Loucy (cell line): ENCODE data around the gene BBLN.

Experiments used
- H2AFZ ChIP-seq: fragments of 200-600 bp; sonication (generic); 2 replicates; pipeline ENCODE4 v1.6.0; 2016; ENCODE audit warnings: antibody characterized with exemption, mild to moderate bottlenecking, low read length, moderate library complexity
- H3F3A ChIP-seq: fragments of 200-600 bp; 2 replicates; pipeline ENCODE4 v1.6.0; 2016; ENCODE audit warnings: antibody characterized with exemption, low read depth, mild to moderate bottlenecking
- H3K27me3 ChIP-seq: fragments of 200-600 bp; sonication (generic); 2 replicates; pipeline ENCODE4 v1.6.1; 2014; ENCODE audit warnings: low read length, mild to moderate bottlenecking; ENCODE audit not compliant: insufficient read depth, poor library complexity, severe bottlenecking
- H3K36me3 ChIP-seq: fragments of 200-600 bp; sonication (generic); 2 replicates; pipeline ENCODE4 v1.6.1; 2016; ENCODE audit warnings: low read length; ENCODE audit not compliant: insufficient read depth
- H3K4me1 ChIP-seq: fragments of 200-600 bp; sonication (generic); 2 replicates; pipeline ENCODE4 v1.5.1; 2014; ENCODE audit warnings: low read length, mild to moderate bottlenecking; ENCODE audit not compliant: insufficient read depth, poor library complexity, severe bottlenecking
- H3K4me2 ChIP-seq: fragments of 200-600 bp; sonication (generic); 2 replicates; pipeline ENCODE4 v1.6.0; 2014; ENCODE audit warnings: antibody characterized with exemption, low read length, low read depth, mild to moderate bottlenecking; ENCODE audit not compliant: poor library complexity, severe bottlenecking
- H3K4me3 ChIP-seq: fragments of 200-600 bp; sonication (generic); 2 replicates; pipeline ENCODE4 v1.5.1; 2014; ENCODE audit warnings: low read length, mild to moderate bottlenecking, mixed read lengths; ENCODE audit not compliant: poor library complexity, severe bottlenecking
- H3K79me2 ChIP-seq: fragments of 200-600 bp; sonication (generic); 2 replicates; pipeline ENCODE4 v1.6.1; 2014; ENCODE audit warnings: low read length; ENCODE audit not compliant: insufficient read depth
- H3K9ac ChIP-seq: fragments of 200-600 bp; sonication (generic); 2 replicates; pipeline ENCODE4 v1.6.0; 2014; ENCODE audit warnings: mild to moderate bottlenecking, low read depth, low read length, moderate library complexity; ENCODE audit not compliant: poor library complexity, severe bottlenecking
- H3K9me2 ChIP-seq: fragments of 200-600 bp; sonication (generic); replicated peaks from 2 replicates; pipeline ENCODE4 v1.6.1; 2016; ENCODE audit warnings: low read depth, low read length, mixed read lengths
- H3K9me3 ChIP-seq: fragments of 200-600 bp; sonication (generic); 2 replicates; pipeline ENCODE4 v1.6.1; 2014; ENCODE audit warnings: mild to moderate bottlenecking, antibody characterized with exemption, low read length, low read depth; ENCODE audit not compliant: insufficient read depth
- H4K20me1 ChIP-seq: fragments of 200-600 bp; sonication (generic); 2 replicates; pipeline ENCODE4 v1.6.0; 2014; ENCODE audit warnings: antibody characterized with exemption, low read length, mild to moderate bottlenecking; ENCODE audit not compliant: insufficient read depth, poor library complexity, severe bottlenecking
- CTCF ChIP-seq: fragments of 200-600 bp; sonication (generic); conservative IDR thresholded peaks from 2 replicates; pipeline ENCODE4 v1.5.1; 2014; ENCODE audit warnings: mild to moderate bottlenecking, antibody characterized with exemption, low read length
- EZH2phosphoT487 ChIP-seq: fragments of 200-600 bp; IDR thresholded peaks from 2 replicates; pipeline ENCODE4 v1.6.1; 2018; ENCODE audit warnings: antibody characterized with exemption, mild to moderate bottlenecking, moderate library complexity, borderline replicate concordance

BBLN gene

DNA sequence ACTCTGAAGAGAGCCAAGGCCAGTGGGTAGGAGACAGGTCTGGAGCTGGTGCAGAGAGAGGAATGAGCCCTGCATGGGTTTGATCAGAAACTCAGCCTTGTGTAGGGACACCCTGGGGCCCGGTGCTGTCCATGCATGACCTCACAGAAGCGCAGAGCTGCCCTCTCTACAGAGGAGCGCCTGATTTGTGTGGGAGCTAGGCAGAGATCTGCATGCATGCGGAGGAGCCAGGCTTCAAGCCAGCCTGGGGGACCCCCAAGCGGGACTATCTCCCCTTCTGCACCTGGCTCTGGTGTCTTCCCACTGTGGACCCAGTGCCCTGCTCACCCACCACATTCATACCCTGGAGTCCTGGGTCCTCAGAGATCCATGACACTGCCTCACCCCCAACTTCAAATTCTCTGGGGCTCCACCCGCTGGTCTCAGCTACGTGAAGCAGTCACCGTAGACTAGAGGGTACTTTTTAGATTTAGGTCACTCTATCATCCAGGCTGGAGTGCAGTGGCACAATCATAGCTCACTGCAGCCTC, 13.4 kb upstream of the BBLN start:
- no peaks in the 10 kb centered on the region for H3K79me2 ChIP-seq
- TF ChIP-seq EZH2phosphoT487 (no peak), CTCF (no peak)
- H3F3A ChIP-seq: no peaks in the 10 kb centered on the region
- H3K4me1 ChIP-seq: peaks cover 17% of the 10 kb centered on the region
- no peaks in the 10 kb centered on the region for H4K20me1 ChIP-seq
- H3K9me3 ChIP-seq: no peaks in the 10 kb centered on the region
- H3K4me2 ChIP-seq: no peak overlapping the region
- H3K4me3 ChIP-seq: no peak overlapping the region
- no peaks in the 10 kb centered on the region for H3K27me3 ChIP-seq
- H2AFZ ChIP-seq: no peak overlapping the region
- H3K9me2 ChIP-seq: no peaks in the 10 kb centered on the region
- no peak overlapping the region for H3K9ac ChIP-seq
- no peaks in the 10 kb centered on the region for H3K36me3 ChIP-seq

- no peaks in the 10 kb centered on the region for H4K20me1 ChIP-seq
- H3K79me2 ChIP-seq: no peaks in the 10 kb centered on the region
- H2AFZ ChIP-seq: no peak overlapping the region
- H3K9me2 ChIP-seq: no peaks in the 10 kb centered on the region
- no peaks in the 10 kb centered on the region for H3K27me3 ChIP-seq
- H3K4me3 ChIP-seq: no peak overlapping the region
- no peak overlapping the region for H3K9ac ChIP-seq
- H3K36me3 ChIP-seq: no peaks in the 10 kb centered on the region
- no peaks in the 10 kb centered on the region for H3F3A ChIP-seq
- no peak overlapping the region for H3K4me2 ChIP-seq
- TF ChIP-seq CTCF: no peak
- no peak for TF ChIP-seq EZH2phosphoT487
- peaks cover 5% of the 10 kb centered on the region for H3K4me1 ChIP-seq
- no peaks in the 10 kb centered on the region for H3K9me3 ChIP-seq
These were observed 11.5 kb upstream of the BBLN start for GRCh38 chr9:128148509-128149000.

GRCh38 chr9:128149001-128149701, 10.9 kb upstream of the BBLN start, which contains the start of gene LCN2:
LCN2 (plus strand) TSS chr9:128149453; CDS start chr9:128149526, 73 bp downstream.
- H3K27me3 ChIP-seq: no peaks in the 10 kb centered on the region
- no peak within 1 kb of the TSS for H3K4me3 ChIP-seq
- no peaks in the 10 kb centered on the region for H3K9me3 ChIP-seq
- H3K36me3 ChIP-seq: no peaks in the 10 kb centered on the region
- H3K4me2 ChIP-seq: no peak within 1 kb of the TSS
- no peaks in the 10 kb centered on the region for H4K20me1 ChIP-seq
- peak within 1 kb of the TSS; percentile 58 for H2AFZ ChIP-seq
- H3K9ac ChIP-seq: no peak within 1 kb of the TSS
- peaks cover 5% of the 10 kb centered on the region for H3K4me1 ChIP-seq
- no peaks in the 10 kb centered on the region for H3K9me2 ChIP-seq
- no peaks in the 10 kb centered on the region for H3F3A ChIP-seq
- no peaks in the 10 kb centered on the region for H3K79me2 ChIP-seq
- no peak for TF ChIP-seq CTCF
- no peak for TF ChIP-seq EZH2phosphoT487
